ENCODE measurements around the gene ALG9. TPM values are rescaled to one million over a fixed set of nuclear protein-coding genes. Genes with fewer than 3 reads are reported as not detected.

Gene ALG9
- total RNA-seq, 8 experiments from 2014 or later: 46.9 to 57.0 (median 53.9) TPM

DNA sequence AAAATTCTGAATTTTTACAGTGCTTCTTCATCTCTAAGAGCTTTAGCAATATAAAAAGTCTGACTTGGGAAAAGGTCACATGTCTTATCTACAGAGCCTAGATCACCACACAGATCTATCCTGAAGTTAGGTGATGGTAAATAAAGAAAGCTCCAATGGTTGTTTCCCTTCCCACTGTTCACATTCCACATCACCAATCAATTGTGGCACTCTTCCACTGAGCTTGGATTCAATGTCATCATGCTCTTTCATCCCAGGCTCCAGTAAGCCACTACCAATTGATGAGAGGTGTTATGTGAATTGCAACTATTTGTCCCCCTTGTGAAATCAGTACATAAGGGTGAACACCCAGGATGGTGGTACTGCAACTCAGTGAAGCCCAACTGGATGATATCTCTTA, 47.8 kb downstream of the ALG9 start:
- H3K4me1 ChIP-seq (replicated peaks in 1 of 2): no peaks in the 10 kb centered on the region
- ATAC-seq (replicated peaks in 6 of 8): peak in 1 of 8 experiments; percentile 12
- in situ Hi-C loops (cut with MboI; ENCODE audit: low pct_unique_long_range_greater_than_20kb in 2 of 9, low sequenced_read_pairs in 9 of 9, unreplicated experiment in 9 of 9): no loop called here
- no peak overlapping the region for H3K4me3 ChIP-seq
- H3K27ac ChIP-seq: no peak overlapping the region

GRCh38 chr11:111823131-111823530, 48.2 kb downstream of the ALG9 start:
- peak in 3 of 8 experiments; percentile 18 to 54 (median 42) for ATAC-seq (replicated peaks in 6 of 8)
- H3K4me1 ChIP-seq (replicated peaks in 1 of 2): no peaks in the 10 kb centered on the region
- no peak overlapping the region for H3K27ac ChIP-seq
- in situ Hi-C loops (cut with MboI; ENCODE audit: low pct_unique_long_range_greater_than_20kb in 2 of 9, low sequenced_read_pairs in 9 of 9, unreplicated experiment in 9 of 9): no loop called here
- H3K4me3 ChIP-seq: no peak overlapping the region
- WGBS, 10 experiments: 20 to 100% (median 35%) methylated on average over 1 of the region's 1 CpG; no CpG with 5 or more reads in 2 of the 10 experiments

DNA sequence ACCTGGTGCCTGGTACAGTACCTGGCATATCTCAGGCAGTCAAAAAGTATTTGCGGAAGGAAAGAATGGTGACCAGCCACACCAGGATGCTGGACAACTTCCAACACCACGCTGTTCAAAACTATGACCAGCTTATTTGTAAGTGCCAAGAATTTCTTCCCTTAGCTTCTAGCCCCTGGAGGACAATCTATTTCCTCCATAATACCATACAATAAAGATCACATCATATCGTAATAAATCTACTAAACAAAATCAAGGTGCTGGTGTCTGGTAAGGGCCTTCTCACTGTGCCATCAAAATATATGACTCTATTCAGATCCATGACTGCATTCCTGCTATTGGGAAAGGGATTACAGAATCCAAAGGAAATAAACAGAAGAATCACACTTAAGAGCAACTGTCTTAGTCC, 51.5 kb downstream of the ALG9 start:
- H3K4me1 ChIP-seq (replicated peaks in 1 of 2): no peaks in the 10 kb centered on the region
- WGBS, 10 experiments: 20 to 100% (median 96%) methylated on average over 1 to 3 of the region's 3 CpGs; no CpG with 5 or more reads in 2 of the 10 experiments
- ATAC-seq (replicated peaks in 6 of 8): no peak
- in situ Hi-C loops (cut with MboI; ENCODE audit: low pct_unique_long_range_greater_than_20kb in 2 of 9, low sequenced_read_pairs in 9 of 9, unreplicated experiment in 9 of 9): no loop called here
- no peak overlapping the region for H3K4me3 ChIP-seq
- H3K27ac ChIP-seq: no peak overlapping the region

DNA sequence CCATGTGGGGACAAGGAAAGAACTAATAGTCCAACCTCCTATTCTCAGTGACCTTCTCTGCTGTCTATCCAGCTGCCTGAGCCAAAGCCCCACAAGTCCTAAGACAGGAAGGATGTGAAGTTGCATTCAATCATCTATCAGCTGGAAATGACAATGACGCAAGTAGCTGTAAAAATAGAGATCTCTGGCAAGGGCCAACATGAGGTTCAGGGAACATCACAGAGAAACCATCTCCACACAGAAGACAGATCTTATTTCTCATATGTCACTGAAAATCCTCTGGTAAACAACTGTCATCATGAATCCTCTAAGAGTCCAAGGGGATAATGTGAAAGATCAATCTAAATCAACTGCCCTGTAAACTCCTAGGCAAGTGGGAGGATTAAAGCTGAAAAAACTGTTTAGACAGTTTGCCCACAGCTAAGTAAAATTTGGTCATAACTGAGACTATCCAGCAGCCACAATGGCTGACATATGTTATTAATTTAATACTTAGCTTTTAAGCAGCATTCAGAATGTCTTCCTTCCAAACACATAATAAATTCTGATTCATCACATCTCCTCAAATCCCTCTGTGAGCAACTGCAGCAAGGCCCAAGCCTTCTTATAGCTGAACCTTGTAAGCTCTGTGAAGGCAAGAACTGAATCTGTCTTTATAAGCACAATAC, 52.1 kb downstream of the ALG9 start:
- Histone ChIP-seq H3K4me3 (no peak overlapping the region), H3K4me1 (replicated peaks in 1 of 2) (no peaks in the 10 kb centered on the region), H3K27ac (no peak overlapping the region)
- peak in 2 of 8 experiments; percentile 19 to 59 for ATAC-seq (replicated peaks in 6 of 8)
- in situ Hi-C loops (cut with MboI; ENCODE audit: low pct_unique_long_range_greater_than_20kb in 2 of 9, low sequenced_read_pairs in 9 of 9, unreplicated experiment in 9 of 9): no loop called here
- 0 to 100% (median 92%) methylated on average over 1 of the region's 1 CpG; no CpG with 5 or more reads in 4 of the 10 experiments for WGBS, 10 experiments

DNA sequence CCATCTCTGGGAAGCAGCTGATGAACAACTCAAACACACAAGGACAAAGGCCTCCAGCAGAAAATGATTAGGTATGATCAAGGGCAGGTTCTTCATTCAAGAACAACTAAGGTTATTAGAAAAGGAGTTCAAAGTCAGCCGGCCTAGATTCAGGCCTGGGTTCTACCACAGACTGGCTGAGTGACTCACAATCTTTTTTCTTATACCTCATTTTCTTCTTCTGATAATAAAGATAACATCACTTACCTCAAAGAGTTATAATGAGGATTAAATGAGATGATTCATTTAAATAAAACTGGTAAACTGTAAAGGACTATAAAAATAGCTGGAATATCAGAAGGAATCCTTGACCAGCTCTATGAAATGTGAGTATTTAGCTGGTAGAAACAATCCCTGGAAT, 55.9 kb downstream of the ALG9 start:
- no peak overlapping the region for H3K27ac ChIP-seq
- H3K4me3 ChIP-seq: no peak overlapping the region
- no peaks in the 10 kb centered on the region for H3K4me1 ChIP-seq (replicated peaks in 1 of 2)
- no peak for ATAC-seq (replicated peaks in 6 of 8)
- 50 to 100% (median 91%) methylated on average over 1 of the region's 1 CpG; no CpG with 5 or more reads in 4 of the 10 experiments for WGBS, 10 experiments
- in situ Hi-C loops (cut with MboI; ENCODE audit: low pct_unique_long_range_greater_than_20kb in 2 of 9, low sequenced_read_pairs in 9 of 9, unreplicated experiment in 9 of 9): no loop called here

GRCh38 chr11:111814557-111815320, 56.6 kb downstream of the ALG9 start:
- H3K27ac ChIP-seq: no peak overlapping the region
- ATAC-seq (replicated peaks in 6 of 8): peak in 3 of 8 experiments; percentile 88 to 98 (median 94)
- in situ Hi-C loops (cut with MboI; ENCODE audit: low pct_unique_long_range_greater_than_20kb in 2 of 9, low sequenced_read_pairs in 9 of 9, unreplicated experiment in 9 of 9): no loop called here
- whole genome bisulfite sequencing, 10 experiments: 67 to 95% (median 80%) methylated on average over 1 to 8 of the region's 8 CpGs; no CpG with 5 or more reads in 1 of the 10 experiments
- no peak overlapping the region for H3K4me3 ChIP-seq
- H3K4me1 ChIP-seq (replicated peaks in 1 of 2): no peaks in the 10 kb centered on the region

DNA sequence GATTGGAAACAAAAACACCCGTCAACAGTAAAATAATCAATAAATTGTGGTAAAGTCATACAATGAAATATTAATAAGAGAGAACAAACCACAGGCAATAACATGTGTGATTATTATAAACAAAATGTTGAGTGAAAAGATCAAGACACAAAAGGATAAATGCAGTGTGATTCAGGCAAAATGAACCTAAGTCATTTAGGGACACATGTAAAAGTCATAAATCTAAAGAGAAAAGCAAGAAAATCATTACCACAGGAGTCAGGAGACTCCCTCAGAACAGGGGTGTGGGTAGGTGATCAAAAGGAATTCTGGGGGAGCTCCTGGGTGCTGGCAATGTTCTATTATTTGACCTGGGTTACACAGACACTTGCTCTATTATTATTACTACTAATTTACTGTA, 57.3 kb downstream of the ALG9 start:
- ATAC-seq (replicated peaks in 6 of 8): no peak
- H3K27ac ChIP-seq: no peak overlapping the region
- 89 to 100% (median 100%) methylated on average over 1 of the region's 1 CpG; no CpG with 5 or more reads in 1 of the 10 experiments for WGBS, 10 experiments
- H3K4me1 ChIP-seq (replicated peaks in 1 of 2): no peaks in the 10 kb centered on the region
- no peak overlapping the region for H3K4me3 ChIP-seq
- in situ Hi-C loops (cut with MboI; ENCODE audit: low pct_unique_long_range_greater_than_20kb in 2 of 9, low sequenced_read_pairs in 9 of 9, unreplicated experiment in 9 of 9): no loop called here

DNA sequence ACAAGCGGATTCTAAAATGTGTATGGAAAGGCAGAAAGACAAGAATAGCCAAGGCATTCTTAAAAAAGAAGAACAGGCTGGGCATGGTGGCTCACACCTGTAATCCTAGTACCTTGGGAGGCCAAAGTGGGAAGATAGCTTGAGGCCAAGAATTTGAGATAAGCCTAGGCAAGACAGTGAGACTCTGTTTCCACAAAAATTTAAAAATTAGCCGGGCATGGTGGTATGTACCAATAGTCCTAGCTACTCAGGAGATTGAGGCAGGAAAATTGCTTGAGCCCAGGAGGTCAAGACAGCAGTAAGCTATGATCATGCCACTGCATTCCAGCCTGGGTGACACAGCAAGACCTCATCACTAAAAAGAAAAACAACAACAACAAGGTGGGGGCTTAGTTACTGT, 59.2 kb downstream of the ALG9 start:
- ATAC-seq (replicated peaks in 6 of 8): no peak
- in situ Hi-C loops (cut with MboI; ENCODE audit: low pct_unique_long_range_greater_than_20kb in 2 of 9, low sequenced_read_pairs in 9 of 9, unreplicated experiment in 9 of 9): no loop called here
- Histone ChIP-seq H3K4me1 (replicated peaks in 1 of 2) (no peaks in the 10 kb centered on the region), H3K27ac (no peak overlapping the region), H3K4me3 (no peak overlapping the region)
- WGBS, 10 experiments: 80 to 100% (median 98%) methylated on average over 1 to 2 of the region's 2 CpGs

GRCh38 chr11:111811445-111811844, 59.9 kb downstream of the ALG9 start:
- whole genome bisulfite sequencing, 10 experiments: 83 to 100% (median 93%) methylated on average over 1 to 2 of the region's 2 CpGs
- ATAC-seq (replicated peaks in 6 of 8): no peak

DNA sequence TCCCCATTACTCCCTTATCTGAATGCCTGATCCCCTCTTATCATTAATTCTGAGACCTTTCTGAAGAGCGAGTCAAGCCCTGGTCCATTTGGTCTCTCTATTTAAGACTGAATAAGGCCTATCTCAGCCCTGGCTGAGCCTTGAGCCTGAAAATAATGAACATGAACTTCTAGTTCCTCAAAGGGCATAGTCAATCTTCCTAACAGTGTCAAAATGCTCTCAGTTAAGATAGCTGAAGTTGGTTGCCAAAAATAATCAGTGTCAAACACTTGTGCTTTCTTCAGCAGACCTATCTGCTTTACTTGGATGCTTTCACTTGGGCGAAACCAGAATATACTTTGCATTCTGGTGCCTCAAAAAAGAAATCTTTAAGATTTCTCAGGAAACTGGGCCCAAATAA, 62.5 kb downstream of the ALG9 start:
- in situ Hi-C loops (cut with MboI; ENCODE audit: low pct_unique_long_range_greater_than_20kb in 2 of 9, low sequenced_read_pairs in 9 of 9, unreplicated experiment in 9 of 9): no loop called here
- no peak overlapping the region for H3K27ac ChIP-seq
- 90 to 100% (median 100%) methylated on average over 1 to 2 of the region's 2 CpGs; no CpG with 5 or more reads in 5 of the 10 experiments for WGBS, 10 experiments
- ATAC-seq (replicated peaks in 6 of 8): no peak
- H3K4me1 ChIP-seq (replicated peaks in 1 of 2): no peaks in the 10 kb centered on the region
- no peak overlapping the region for H3K4me3 ChIP-seq

More at GRCh38 chr11:111811445-111811844, 59.9 kb downstream of the ALG9 start:
- in situ Hi-C loops (cut with MboI; ENCODE audit: low pct_unique_long_range_greater_than_20kb in 2 of 9, low sequenced_read_pairs in 9 of 9, unreplicated experiment in 9 of 9): no loop called here
- Histone ChIP-seq H3K27ac (no peak overlapping the region), H3K4me1 (replicated peaks in 1 of 2) (no peaks in the 10 kb centered on the region), H3K4me3 (no peak overlapping the region)

DNA sequence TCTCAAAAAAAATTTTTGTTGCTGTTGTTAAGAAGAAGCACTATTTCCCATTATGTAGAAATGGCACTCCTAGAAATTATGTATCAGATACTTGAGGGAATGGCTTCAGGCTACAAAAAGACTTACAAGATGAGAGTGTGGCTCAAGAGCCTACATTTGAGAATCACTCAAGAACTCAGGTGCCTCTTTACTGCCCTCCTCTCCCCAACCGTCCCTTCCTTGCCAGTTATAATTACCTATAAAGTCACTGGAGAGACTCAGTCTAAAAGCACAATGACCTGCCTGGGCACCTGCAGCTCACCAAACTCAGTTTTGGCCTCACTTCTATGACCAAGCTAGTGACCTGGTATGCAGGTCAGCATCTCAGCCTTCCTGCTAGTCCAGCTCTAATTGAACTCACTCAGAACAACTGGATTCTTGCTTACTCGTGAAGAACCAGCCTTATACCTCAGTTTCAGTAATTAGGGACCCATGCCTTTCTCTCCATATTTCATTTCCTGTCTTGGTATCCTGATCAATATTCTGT, 63.3 kb downstream of the ALG9 start:
- WGBS, 10 experiments: 86 to 100% (median 100%) methylated on average over 1 to 2 of the region's 2 CpGs; no CpG with 5 or more reads in 3 of the 10 experiments
- in situ Hi-C loops (cut with MboI; ENCODE audit: low pct_unique_long_range_greater_than_20kb in 2 of 9, low sequenced_read_pairs in 9 of 9, unreplicated experiment in 9 of 9): no loop called here
- Histone ChIP-seq H3K4me3 (no peak overlapping the region), H3K27ac (no peak overlapping the region), H3K4me1 (replicated peaks in 1 of 2) (no peaks in the 10 kb centered on the region)
- no peak for ATAC-seq (replicated peaks in 6 of 8)

DNA sequence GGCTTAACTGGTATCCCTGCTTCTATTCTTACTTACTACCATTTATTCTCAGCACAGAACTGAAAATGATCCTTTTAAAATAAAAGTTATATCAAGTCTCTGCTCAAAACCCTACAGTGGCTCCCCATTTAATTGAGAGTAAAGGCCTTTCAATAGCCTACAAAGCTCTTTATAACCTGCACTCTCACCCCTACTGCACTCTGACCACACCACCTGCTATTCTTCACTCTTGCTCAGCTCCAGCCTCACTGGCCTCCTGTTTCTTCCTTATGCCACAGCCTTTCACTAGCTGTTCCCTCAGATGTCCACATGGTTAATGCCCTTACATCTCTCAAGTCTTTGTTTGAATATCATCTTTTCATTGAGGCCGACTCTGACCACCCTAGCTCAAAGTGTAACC, 64.3 kb downstream of the ALG9 start:
- 60 to 100% (median 92%) methylated on average over 1 of the region's 1 CpG; no CpG with 5 or more reads in 2 of the 10 experiments for WGBS, 10 experiments
- no peak overlapping the region for H3K27ac ChIP-seq
- in situ Hi-C loops (cut with MboI; ENCODE audit: low pct_unique_long_range_greater_than_20kb in 2 of 9, low sequenced_read_pairs in 9 of 9, unreplicated experiment in 9 of 9): no loop called here
- no peak overlapping the region for H3K4me3 ChIP-seq
- H3K4me1 ChIP-seq (replicated peaks in 1 of 2): no peaks in the 10 kb centered on the region
- ATAC-seq (replicated peaks in 6 of 8): no peak

DNA sequence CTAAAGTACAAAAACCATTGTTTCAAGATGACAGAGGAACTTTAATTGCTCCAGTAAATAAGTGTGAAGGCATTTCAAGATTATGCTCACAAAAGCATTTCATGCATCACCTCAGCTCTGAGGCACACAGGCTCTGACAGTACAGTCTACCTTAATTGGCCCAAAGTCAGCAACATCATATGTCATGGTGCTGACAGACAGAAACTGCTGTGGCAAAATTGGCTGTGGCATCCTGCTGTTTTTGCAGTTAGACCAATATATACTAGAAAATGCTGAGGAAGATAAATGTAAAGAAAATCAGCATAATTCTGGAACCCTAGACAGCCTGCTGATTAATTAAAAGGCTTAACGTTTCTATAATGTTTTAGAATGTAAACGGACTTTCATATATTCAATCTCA, 70.2 kb downstream of the ALG9 start:
- H3K27ac ChIP-seq: no peak overlapping the region
- H3K4me1 ChIP-seq (replicated peaks in 1 of 2): no peaks in the 10 kb centered on the region
- ATAC-seq (replicated peaks in 6 of 8): no peak
- no peak overlapping the region for H3K4me3 ChIP-seq
- 67 to 100% (median 81%) methylated on average over 1 to 2 of the region's 2 CpGs; no CpG with 5 or more reads in 4 of the 10 experiments for WGBS, 10 experiments
- in situ Hi-C loops (cut with MboI; ENCODE audit: low pct_unique_long_range_greater_than_20kb in 2 of 9, low sequenced_read_pairs in 9 of 9, unreplicated experiment in 9 of 9): no loop called here

Data from motor neuron (in vitro differentiated cells).